ENCODE measurements around the gene ATF7. TPM values are rescaled to one million over a fixed set of nuclear protein-coding genes. Genes with fewer than 3 reads are reported as not detected.

Gene ATF7
- total RNA-seq, 1 donor from 2014 or later = 12.7 TPM

DNA sequence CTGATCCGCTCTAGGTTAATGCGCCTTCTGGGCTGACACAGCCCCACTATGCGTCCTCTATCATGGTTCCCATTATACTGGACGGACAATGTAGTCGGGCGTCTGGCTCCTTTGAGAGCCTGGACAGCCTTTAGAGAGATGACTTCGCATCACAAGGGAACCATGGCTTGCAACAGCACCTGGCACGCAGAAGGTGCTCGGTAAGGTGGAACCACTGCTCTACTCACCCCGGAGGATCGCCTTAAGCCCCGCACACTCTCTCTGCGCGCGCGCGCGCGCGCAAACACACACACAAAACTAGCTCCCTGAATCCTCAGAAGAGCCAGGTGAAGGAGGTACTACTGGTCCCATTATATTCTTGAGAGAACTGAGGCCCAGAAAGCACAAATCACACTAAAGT lies 134.0 kb downstream of the ATF7 start:
- Histone ChIP-seq H3K9ac (no peak overlapping the region), H4K20me1 (ENCODE audit: low read depth) (peaks cover 19% of the 10 kb centered on the region), H3K36me3 (no peaks in the 10 kb centered on the region), H3K27me3 (no peaks in the 10 kb centered on the region), H3F3A (ENCODE audit: low read depth) (peaks cover 50% of the 10 kb centered on the region), H3K4me2 (peak overlapping the region; percentile 78), H3K4me3 (peak overlapping the region; percentile 48), H3K9me3 (ENCODE audit: low read depth) (no peaks in the 10 kb centered on the region), H3K79me2 (ENCODE audit: low read depth) (peaks cover 75% of the 10 kb centered on the region), H2AFZ (replicated peaks) (no peak overlapping the region), H3K4me1 (peaks cover 43% of the 10 kb centered on the region), H3K27ac (peak overlapping the region; percentile 79)
- Mint-ChIP-seq H3K36me3 (peaks cover 14% of the 10 kb centered on the region), H3K9me3 (no peaks in the 10 kb centered on the region), H3K4me3 (peak overlapping the region; percentile 87), H3K4me1 (peaks cover 47% of the 10 kb centered on the region), H3K27ac (peak overlapping the region; percentile 96), H3K27me3 (ENCODE audit: insufficient read depth, low read depth) (no peaks in the 10 kb centered on the region)
- peak; percentile 51 for DNase-seq (ENCODE audit: low spot score)
- TF ChIP-seq, protein P1, sequence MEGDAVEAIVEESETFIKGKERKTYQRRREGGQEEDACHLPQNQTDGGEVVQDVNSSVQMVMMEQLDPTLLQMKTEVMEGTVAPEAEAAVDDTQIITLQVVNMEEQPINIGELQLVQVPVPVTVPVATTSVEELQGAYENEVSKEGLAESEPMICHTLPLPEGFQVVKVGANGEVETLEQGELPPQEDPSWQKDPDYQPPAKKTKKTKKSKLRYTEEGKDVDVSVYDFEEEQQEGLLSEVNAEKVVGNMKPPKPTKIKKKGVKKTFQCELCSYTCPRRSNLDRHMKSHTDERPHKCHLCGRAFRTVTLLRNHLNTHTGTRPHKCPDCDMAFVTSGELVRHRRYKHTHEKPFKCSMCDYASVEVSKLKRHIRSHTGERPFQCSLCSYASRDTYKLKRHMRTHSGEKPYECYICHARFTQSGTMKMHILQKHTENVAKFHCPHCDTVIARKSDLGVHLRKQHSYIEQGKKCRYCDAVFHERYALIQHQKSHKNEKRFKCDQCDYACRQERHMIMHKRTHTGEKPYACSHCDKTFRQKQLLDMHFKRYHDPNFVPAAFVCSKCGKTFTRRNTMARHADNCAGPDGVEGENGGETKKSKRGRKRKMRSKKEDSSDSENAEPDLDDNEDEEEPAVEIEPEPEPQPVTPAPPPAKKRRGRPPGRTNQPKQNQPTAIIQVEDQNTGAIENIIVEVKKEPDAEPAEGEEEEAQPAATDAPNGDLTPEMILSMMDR (IDR thresholded peaks at IDR 0.05) = no peak
- TF ChIP-seq EZH2phosphoT487 (IDR thresholded peaks at IDR 0.05) (no peak), EZH2 (IDR thresholded peaks at IDR 0.05) (no peak)

DNA sequence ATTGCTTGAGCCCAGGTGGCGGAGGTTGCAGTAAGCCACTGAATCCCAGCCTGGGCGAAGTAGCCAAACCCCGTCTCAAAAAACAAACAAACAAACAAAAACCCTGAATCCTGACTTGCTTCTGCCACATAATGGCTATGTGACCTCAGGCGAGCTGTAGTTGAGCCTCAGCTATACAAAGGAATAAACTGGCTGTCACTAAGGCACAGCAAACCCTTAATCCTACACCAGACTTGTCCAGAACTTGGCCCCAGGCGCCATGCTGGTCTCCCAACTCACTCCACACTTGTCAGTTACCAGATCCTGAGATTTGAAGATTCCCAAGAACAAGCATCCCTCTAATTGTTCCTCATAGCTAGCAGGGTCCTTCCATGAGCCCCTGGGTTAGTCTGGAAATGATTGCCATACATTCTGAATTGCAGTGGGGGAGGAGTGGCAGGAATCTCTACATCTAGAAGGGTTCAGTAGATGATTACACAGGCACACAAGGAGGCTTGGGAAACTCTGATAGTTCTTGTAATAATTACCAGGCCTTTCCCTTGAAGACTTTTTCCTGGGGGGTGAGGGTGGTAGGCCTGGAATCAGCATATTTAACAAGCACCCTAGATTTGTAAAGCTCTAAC lies 136.8 kb downstream of the ATF7 start:
- peaks cover 23% of the 10 kb centered on the region for H3K4me1 ChIP-seq
- TF ChIP-seq, protein P1 (IDR thresholded peaks at IDR 0.05) = no peak
- TF ChIP-seq EZH2 (IDR thresholded peaks at IDR 0.05) = no peak
- no peak for TF ChIP-seq EZH2phosphoT487 (IDR thresholded peaks at IDR 0.05)
- H3K4me1 Mint-ChIP-seq = peaks cover 25% of the 10 kb centered on the region
- no peaks in the 10 kb centered on the region for H3K9me3 ChIP-seq (ENCODE audit: low read depth)
- no peaks in the 10 kb centered on the region for H3K36me3 ChIP-seq
- H3K27me3 ChIP-seq = no peaks in the 10 kb centered on the region
- H3K27me3 Mint-ChIP-seq (ENCODE audit: insufficient read depth, low read depth) = no peaks in the 10 kb centered on the region
- H3K4me3 ChIP-seq = no peak overlapping the region
- peak overlapping the region; percentile 60 for H3K27ac Mint-ChIP-seq
- H3K9ac ChIP-seq = no peak overlapping the region
- peaks cover 38% of the 10 kb centered on the region for H3F3A ChIP-seq (ENCODE audit: low read depth)
- H3K36me3 Mint-ChIP-seq = peaks cover 24% of the 10 kb centered on the region
- H3K27ac ChIP-seq = no peak overlapping the region
- no peak overlapping the region for H2AFZ ChIP-seq (replicated peaks)
- no peaks in the 10 kb centered on the region for H3K9me3 Mint-ChIP-seq
- no peak for DNase-seq (ENCODE audit: low spot score)
- H3K4me2 ChIP-seq = no peak overlapping the region
- H4K20me1 ChIP-seq (ENCODE audit: low read depth) = peaks cover 37% of the 10 kb centered on the region
- H3K4me3 Mint-ChIP-seq = no peak overlapping the region
- peaks cover 48% of the 10 kb centered on the region for H3K79me2 ChIP-seq (ENCODE audit: low read depth)

DNA sequence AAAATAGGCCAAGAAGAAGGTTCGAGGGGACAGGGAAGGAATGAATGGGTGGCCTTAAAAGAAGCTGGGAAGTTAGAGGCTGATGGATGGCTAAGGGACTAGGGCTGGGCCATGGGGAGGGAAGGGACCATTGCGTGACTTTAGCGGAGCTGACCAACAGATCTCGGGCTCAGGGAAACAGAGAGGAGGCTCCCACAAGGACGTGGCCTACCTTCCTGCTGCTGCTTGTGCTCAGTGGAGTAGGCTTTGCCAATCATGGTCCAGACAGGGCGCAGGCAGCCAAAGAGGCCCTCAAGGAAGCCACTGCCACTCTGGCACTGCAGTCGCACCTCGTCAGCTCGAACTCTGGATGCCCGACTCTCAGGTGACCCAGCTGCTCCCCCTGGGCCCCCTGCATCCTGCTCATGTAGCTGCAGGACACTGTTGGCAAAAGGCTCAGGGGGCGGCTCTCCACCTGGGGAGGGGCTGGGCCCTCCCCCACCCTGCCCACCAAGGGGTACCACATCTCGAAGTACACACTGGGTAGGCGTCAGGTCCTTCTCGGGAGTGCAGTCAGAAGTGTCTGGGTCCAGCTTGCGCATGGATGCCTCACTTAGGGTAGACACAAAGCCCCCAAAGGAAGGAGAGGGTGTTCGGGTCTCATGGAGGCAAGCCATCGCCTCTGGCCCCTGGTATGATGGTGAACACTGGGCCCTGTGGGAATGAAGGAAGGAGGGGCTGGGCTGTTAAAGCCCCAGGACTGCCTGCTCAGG lies 139.3 kb downstream of the ATF7 start:
- Histone ChIP-seq H2AFZ (replicated peaks) (no peak overlapping the region), H3K4me3 (no peak overlapping the region), H4K20me1 (ENCODE audit: low read depth) (peaks cover 60% of the 10 kb centered on the region), H3K79me2 (ENCODE audit: low read depth) (peaks cover 38% of the 10 kb centered on the region), H3K27me3 (no peaks in the 10 kb centered on the region), H3K27ac (peak overlapping the region; percentile 58), H3K36me3 (no peaks in the 10 kb centered on the region), H3K9ac (no peak overlapping the region), H3K9me3 (ENCODE audit: low read depth) (no peaks in the 10 kb centered on the region), H3F3A (ENCODE audit: low read depth) (peaks cover 39% of the 10 kb centered on the region), H3K4me2 (no peak overlapping the region), H3K4me1 (peaks cover 13% of the 10 kb centered on the region)
- H3K4me3 Mint-ChIP-seq = no peak overlapping the region
- H3K36me3 Mint-ChIP-seq = peaks cover 40% of the 10 kb centered on the region
- peaks cover 13% of the 10 kb centered on the region for H3K4me1 Mint-ChIP-seq
- H3K27ac Mint-ChIP-seq = peak overlapping the region; percentile 33
- no peaks in the 10 kb centered on the region for H3K27me3 Mint-ChIP-seq (ENCODE audit: insufficient read depth, low read depth)
- no peak for TF ChIP-seq EZH2 (IDR thresholded peaks at IDR 0.05)
- TF ChIP-seq EZH2phosphoT487 (IDR thresholded peaks at IDR 0.05) = no peak
- TF ChIP-seq, protein P1 (IDR thresholded peaks at IDR 0.05) = no peak
- no peak for DNase-seq (ENCODE audit: low spot score)
- H3K9me3 Mint-ChIP-seq = no peaks in the 10 kb centered on the region

Data from neural progenitor cell (in vitro differentiated cells).